GM12878 (cell line): ENCODE results near the gene GNL3. TPM values are rescaled to one million over a fixed set of nuclear protein-coding genes. Genes with fewer than 3 reads are reported as not detected.

Experiments
- ATAC-seq: fragments of 200-7000 bp; cut with Tn5 transposase; 3 replicates; pipeline ENCODE4 v1.9.1; 2020; ENCODE audit warnings: mild to moderate bottlenecking, moderate library complexity
- BruUV-seq: library from RNA; stranded (reverse); fragments of 400-500 nt; replicated peaks from 2 replicates; lab custom pipeline; 2021; lab: Mats Ljungman, UMichigan
- CTCF ChIA-PET: fragments of 300-600 bp; sonication (Branson Sonifier 250); formaldehyde crosslinking; extraction: SDS; loops from one replicate; lab custom pipeline; 2021; ENCODE audit warnings: inconsistent platforms; lab: Yijun Ruan, JAX
- POLR2A ChIA-PET: fragments of 350-600 bp; formaldehyde crosslinking; extraction: SDS; loops from one replicate; lab custom pipeline; 2021; ENCODE audit warnings: inconsistent platforms; lab: Charles Lee
- RAD21 ChIA-PET: fragments of 300-600 bp; sonication (Branson Sonifier 250); formaldehyde crosslinking; loops from one replicate; lab custom pipeline; 2023; ENCODE audit warnings: antibody characterized with exemption; ENCODE audit not compliant: unreplicated experiment; lab: Charles Lee
- SMC1A ChIA-PET: fragments of 300-600 bp; sonication (Branson Sonifier 250); formaldehyde crosslinking; loops from one replicate; lab custom pipeline; 2023; ENCODE audit not compliant: unreplicated experiment, uncharacterized antibody; lab: Charles Lee
- DNase-seq: peaks from one replicate; pipeline ENCODE4 v3.0.0-alpha.2; 2011; ENCODE audit warnings: low read depth, low spot score
- FAIRE-seq: peaks from 3 replicates; lab custom pipeline; 2011; peaks lifted over from hg19 to GRCh38; lab: Jason Lieb, UNC
- H2AFZ ChIP-seq: 2 replicates; pipeline ENCODE4 v1.6.0; 2011; ENCODE audit warnings: low read depth, low read length, control low read depth; ENCODE audit not compliant: control insufficient read depth
- H3K27ac ChIP-seq: 2 replicates; pipeline ENCODE4 v1.5.1; 2011; ENCODE audit warnings: control low read depth; ENCODE audit not compliant: control insufficient read depth, insufficient read depth
- H3K27me3 ChIP-seq, 2 experiments: replicated peaks in 1 of 2; 2 replicates each; pipeline versions ENCODE4 v1.6.0 to v1.6.1; 2011; ENCODE audit warnings: low read length in 1 of 2; ENCODE audit not compliant: control insufficient read depth in 2 of 2, insufficient read depth in 2 of 2
- H3K36me3 ChIP-seq, 2 experiments: 2 replicates each; pipeline ENCODE4 v1.5.1; 2011; ENCODE audit warnings: low read length in 1 of 2; ENCODE audit not compliant: control insufficient read depth in 2 of 2, insufficient read depth in 2 of 2
- H3K4me1 ChIP-seq: 2 replicates; pipeline ENCODE4 v1.6.1; 2011; ENCODE audit warnings: mild to moderate bottlenecking, low read length, moderate library complexity, mixed read lengths; ENCODE audit not compliant: control insufficient read depth, insufficient read depth
- H3K4me2 ChIP-seq: 2 replicates; pipeline ENCODE4 v1.6.0; 2011; ENCODE audit warnings: control low read depth; ENCODE audit not compliant: control insufficient read depth, insufficient read depth
- H3K4me3 ChIP-seq: fragments of 200-600 bp; sonication (generic); 2 replicates; pipeline ENCODE4 v1.5.1; 2016
- H3K79me2 ChIP-seq: 2 replicates; pipeline ENCODE4 v1.6.0; 2011; ENCODE audit warnings: low read length; ENCODE audit not compliant: control insufficient read depth, insufficient read depth
- H3K9ac ChIP-seq: 2 replicates; pipeline ENCODE4 v1.8.0; 2011; ENCODE audit warnings: low read length, control low read depth, mixed read lengths; ENCODE audit not compliant: control insufficient read depth, insufficient read depth
- H3K9me3 ChIP-seq: replicated peaks from 3 replicates; pipeline ENCODE4 v1.5.1; 2011; ENCODE audit warnings: mild to moderate bottlenecking, low read length; ENCODE audit not compliant: control insufficient read depth, insufficient read depth
- H4K20me1 ChIP-seq: 2 replicates; pipeline ENCODE4 v1.6.0; 2011; ENCODE audit not compliant: control insufficient read depth, insufficient read depth
- ATF7 ChIP-seq: fragments of 450-650 bp; IDR thresholded peaks from 2 replicates; pipeline ENCODE4 v1.6.1; 2016; ENCODE audit warnings: low read depth, mild to moderate bottlenecking
- BCL3 ChIP-seq: IDR thresholded peaks from 2 replicates; pipeline ENCODE4 v1.6.1; 2011; ENCODE audit warnings: borderline replicate concordance, low read depth, mild to moderate bottlenecking, moderate library complexity, low read length; ENCODE audit not compliant: insufficient read depth, poor library complexity, severe bottlenecking
- CEBPB ChIP-seq, 2 experiments: fragments of 150-350 bp in 1 of 2; IDR thresholded peaks; 2 replicates each; pipeline ENCODE4 v1.6.1; 2012 to 2014; ENCODE audit warnings: low read depth in 2 of 2, low read length in 2 of 2, borderline replicate concordance in 1 of 2, inconsistent platforms in 1 of 2
- E4F1 ChIP-seq: fragments of 450-650 bp; IDR thresholded peaks from 2 replicates; pipeline ENCODE4 v1.6.1; 2018; ENCODE audit warnings: borderline replicate concordance, mild to moderate bottlenecking; ENCODE audit not compliant: partially characterized antibody
- EP300 ChIP-seq, 2 experiments: fragments of 150-350 bp in 1 of 2; IDR thresholded peaks; 2 replicates each; pipeline ENCODE4 v1.6.1; 2011 to 2012; ENCODE audit warnings: low read depth in 2 of 2, low read length in 2 of 2, borderline replicate concordance in 1 of 2, improper control_type of control experiment in 1 of 2, inconsistent platforms in 1 of 2; ENCODE audit not compliant: control insufficient read depth in 1 of 2
- ESRRA ChIP-seq: IDR thresholded peaks from 2 replicates; pipeline ENCODE4 v1.6.1; 2012; ENCODE audit warnings: mild to moderate bottlenecking, low read length, improper control_type of control experiment
- EZH2 ChIP-seq: IDR thresholded peaks from 2 replicates; pipeline ENCODE4 v1.6.1; 2012; ENCODE audit warnings: low read depth, mild to moderate bottlenecking, control low read depth, inconsistent platforms, low read length, borderline replicate concordance; ENCODE audit not compliant: control insufficient read depth
- IKZF1 ChIP-seq: fragments of 450-650 bp; conservative IDR thresholded peaks from 2 replicates; pipeline ENCODE4 v1.6.1; 2017; ENCODE audit warnings: antibody characterized with exemption, mild to moderate bottlenecking
- JUNB ChIP-seq: IDR thresholded peaks from 2 replicates; pipeline ENCODE4 v1.6.1; 2016; ENCODE audit warnings: antibody characterized with exemption, mild to moderate bottlenecking
- LARP7 ChIP-seq: fragments of 450-650 bp; IDR thresholded peaks from 2 replicates; pipeline ENCODE4 v1.6.1; 2017; ENCODE audit warnings: mild to moderate bottlenecking
- MXI1 ChIP-seq: fragments of 150-350 bp; IDR thresholded peaks from 2 replicates; pipeline ENCODE4 v1.6.1; 2011; ENCODE audit warnings: low read depth, mild to moderate bottlenecking, inconsistent platforms, low read length, improper control_type of control experiment
- TCF12 ChIP-seq: IDR thresholded peaks from 2 replicates; pipeline ENCODE4 v1.6.1; 2011; ENCODE audit warnings: low read depth, mild to moderate bottlenecking, low read length
- ZNF24 ChIP-seq: fragments of 450-650 bp; IDR thresholded peaks from 2 replicates; pipeline ENCODE4 v1.6.1; 2017; ENCODE audit warnings: antibody characterized with exemption, mild to moderate bottlenecking
- WGBS: methylation state at CpG from one replicate; pipeline ENCODE4 v1.1.6; 2016; ENCODE audit warnings: low lambda C conversion rate; ENCODE audit not compliant: insufficient replicate concordance, insufficient coverage; ENCODE audit errors: missing lambda C conversion rate; 5-methylcytosine and 5-hydroxymethylcytosine counted together
- in situ Hi-C: fragments of 300-500 bp; cut with MboI; formaldehyde crosslinking; loops from 9 replicates; pipeline ENCODE4 v1.14.3; 2018; ENCODE audit warnings: mixed read lengths
- intact Hi-C: fragments of 100-400 bp; cut with micrococcal nuclease; formaldehyde crosslinking; loops from one replicate; pipeline ENCODE4 v1.14.2; 2022; ENCODE audit not compliant: unreplicated experiment
- polyA plus RNA-seq, 11 experiments: library from polyadenylated mRNA; depleted of rRNA in 4 of 11; unstranded in 6 of 11; stranded (reverse) in 5 of 11; fragments of >200 nt; fragmentation: Nextera tagmentation in 4 of 11; fragmentation: Illumina TruSeq in 1 of 11; extraction: Ambion mirVana in 4 of 11; extraction: Trizol in 1 of 11; gene quantifications; 1 replicate in 1 of 11; 2 replicates in 10 of 11; pipeline versions ENCODE4 v1.2.1 to v1.2.3, GENCODE V29; 2011 to 2016; ENCODE audit warnings: inconsistent platforms in 2 of 11, missing spikeins in 2 of 11, low read depth in 1 of 11
- total RNA-seq, 4 experiments: library from RNA; depleted of rRNA in 3 of 4; stranded (reverse); fragments of >200 nt in 3 of 4; fragmentation: Illumina TruSeq in 1 of 4; extraction: Trizol in 1 of 4; gene quantifications; 2 replicates each; pipeline versions ENCODE4 v1.2.1 to v1.2.3, GENCODE V29; 2013 to 2021
- TF ChIP-seq, protein P1 (sequence below): fragments of 450-650 bp; IDR thresholded peaks from 2 replicates; pipeline ENCODE4 v1.6.1; 2017; ENCODE audit warnings: borderline replicate concordance

The GNL3 gene
- total and polyA plus RNA-seq, 10 of the 15 experiments (the other 5 are each of a cell fraction or from before 2014, with no cell fraction given) = 172 to 368 (median 257) TPM

GRCh38 chr3:52742418-52743041 is 56.7 kb downstream of the GNL3 start (continued):
- TF ChIP-seq JUNB = no peak

- Histone ChIP-seq H3K27me3 (no peaks in the 10 kb centered on the region), H3K27ac (no peak overlapping the region), H2AFZ (no peak overlapping the region), H3K4me1 (no peaks in the 10 kb centered on the region), H4K20me1 (no peaks in the 10 kb centered on the region), H3K36me3 (peaks cover 0 to 13% of the 10 kb centered on the region in 2 experiments; a peak in 2 of 4 replicates), H3K79me2 (no peaks in the 10 kb centered on the region), H3K9me3 (no peaks in the 10 kb centered on the region)
- SMC1A ChIA-PET = interaction anchor here (0.9 to 1.1 kb wide), 5 partner anchors 12 to 328 kb away, joined by 3 to 4 read pairs (median 3); no protein-coding TSS in a partner anchor
- RAD21 ChIA-PET = interaction anchor here (0.9 to 2.3 kb wide), 5 partner anchors 46 to 330 kb away, joined by 3 to 6 read pairs (median 5); no protein-coding TSS in a partner anchor
- intact Hi-C loops = loop anchor here (2.0 to 5.0 kb wide), 2 partner anchors 150 to 189 kb away; no protein-coding TSS in a partner anchor
- CTCF ChIA-PET = interaction anchor here (0.6 to 3.5 kb wide), 12 partner anchors 11 to 912 kb away, joined by 3 to 16 read pairs (median 4); no protein-coding TSS in a partner anchor
- BruUV-seq = no TSS peak
- DNase-seq = no peak
- FAIRE-seq = no peak
- TF ChIP-seq CEBPB (IDR thresholded peaks at IDR 0.05; ENCODE audit: borderline replicate concordance in 1 of 2, low read depth in 2 of 2, low read length in 2 of 2) (no peak), TCF12 (no peak), ATF7 (no peak), ZNF24 (no peak), IKZF1 (no peak), EZH2 (no peak), MXI1 (no peak), BCL3 (no peak), EP300 (IDR thresholded peaks at IDR 0.05; ENCODE audit: borderline replicate concordance in 1 of 2, control insufficient read depth in 1 of 2, low read depth in 2 of 2, low read length in 2 of 2) (no peak), E4F1 (no peak), ESRRA (no peak), JUNB (no peak), LARP7 (no peak)
- TF ChIP-seq, protein P1, sequence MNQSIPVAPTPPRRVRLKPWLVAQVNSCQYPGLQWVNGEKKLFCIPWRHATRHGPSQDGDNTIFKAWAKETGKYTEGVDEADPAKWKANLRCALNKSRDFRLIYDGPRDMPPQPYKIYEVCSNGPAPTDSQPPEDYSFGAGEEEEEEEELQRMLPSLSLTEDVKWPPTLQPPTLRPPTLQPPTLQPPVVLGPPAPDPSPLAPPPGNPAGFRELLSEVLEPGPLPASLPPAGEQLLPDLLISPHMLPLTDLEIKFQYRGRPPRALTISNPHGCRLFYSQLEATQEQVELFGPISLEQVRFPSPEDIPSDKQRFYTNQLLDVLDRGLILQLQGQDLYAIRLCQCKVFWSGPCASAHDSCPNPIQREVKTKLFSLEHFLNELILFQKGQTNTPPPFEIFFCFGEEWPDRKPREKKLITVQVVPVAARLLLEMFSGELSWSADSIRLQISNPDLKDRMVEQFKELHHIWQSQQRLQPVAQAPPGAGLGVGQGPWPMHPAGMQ = no peak
- TF ChIP-seq, all 136 proteins: peak for 0
- in situ Hi-C loops = no loop called here
- ATAC-seq = no peak
- POLR2A ChIA-PET = no interaction called here
- Histone ChIP-seq H3K9ac (no peak overlapping the region), H3K4me2 (no peak overlapping the region), H3K4me3 (no peak overlapping the region)
- 100% methylated on average over 5 of the region's 5 CpGs for WGBS
These were observed 57.3 kb downstream of the GNL3 start for GRCh38 chr3:52743152-52743551.
